CD14-positive monocyte (primary cell): ENCODE measurements around the gene GALP. TPM values are rescaled to one million over a fixed set of nuclear protein-coding genes. Genes with fewer than 3 reads are reported as not detected.
A peak's percentile ranks its signal among the peaks of the same experiment; 100 is the strongest.

Experiments
- DNase-seq, 3 donors: peaks; one replicate each; pipeline ENCODE4 v3.0.0-alpha.2; 2011 to 2022
- H2AFZ ChIP-seq: 2 replicates; pipeline ENCODE4 v1.6.0; 2012; ENCODE audit warnings: mild to moderate bottlenecking, low read depth, low read length, inconsistent platforms; ENCODE audit not compliant: insufficient read depth, poor library complexity, severe bottlenecking
- H3K27ac ChIP-seq, 2 donors: 1 replicate in 1 of 2; 2 replicates in 1 of 2; pipeline ENCODE4 v1.5.1; 2012 to 2013; ENCODE audit warnings: low read length in 2 of 2, control low read depth in 1 of 2, inconsistent platforms in 1 of 2, low read depth in 1 of 2, mild to moderate bottlenecking in 1 of 2
- H3K27me3 ChIP-seq, 2 donors: one replicate each; pipeline versions ENCODE4 v1.6.0 to v1.6.1; 2011 to 2013; ENCODE audit warnings: low read length in 2 of 2; ENCODE audit not compliant: control insufficient read depth in 2 of 2, insufficient read depth in 2 of 2
- H3K36me3 ChIP-seq, 2 donors: replicated peaks in 1 of 2; 1 replicate in 1 of 2; 2 replicates in 1 of 2; pipeline versions ENCODE4 v1.5.1 to v1.6.1; 2012 to 2013; ENCODE audit warnings: low read length in 2 of 2, control low read depth in 1 of 2, inconsistent platforms in 1 of 2, mild to moderate bottlenecking in 1 of 2; ENCODE audit not compliant: insufficient read depth in 2 of 2, control insufficient read depth in 1 of 2
- H3K4me1 ChIP-seq, 2 donors: 1 replicate in 1 of 2; 2 replicates in 1 of 2; pipeline versions ENCODE4 v1.5.1 to v1.6.1; 2012 to 2013; ENCODE audit warnings: low read length in 2 of 2, control low read depth in 1 of 2, inconsistent platforms in 1 of 2, mild to moderate bottlenecking in 1 of 2, moderate library complexity in 1 of 2; ENCODE audit not compliant: insufficient read depth in 2 of 2, control insufficient read depth in 1 of 2
- H3K4me2 ChIP-seq: replicated peaks from 2 replicates; pipeline ENCODE3; 2012; ENCODE audit warnings: low read length, moderate library complexity, mild to moderate bottlenecking; ENCODE audit not compliant: poor library complexity, severe bottlenecking; ENCODE audit errors: extremely low read depth
- H3K4me3 ChIP-seq, 3 experiments: fragments of 200-600 bp in 1 of 3; sonication (generic) in 1 of 3; replicated peaks in 1 of 3; 1 replicate in 2 of 3; 2 replicates in 1 of 3; pipeline ENCODE4 v1.5.1; 2011 to 2013; ENCODE audit warnings: low read length in 3 of 3, mild to moderate bottlenecking in 3 of 3, control low read depth in 2 of 3, low read depth in 2 of 3, inconsistent platforms in 1 of 3, moderate library complexity in 1 of 3
- H3K79me2 ChIP-seq: 2 replicates; pipeline ENCODE4 v1.6.0; 2012; ENCODE audit warnings: mild to moderate bottlenecking, control low read depth, inconsistent platforms, low read length, moderate library complexity; ENCODE audit not compliant: insufficient read depth
- H3K9ac ChIP-seq: 2 replicates; pipeline ENCODE4 v1.6.0; 2017; ENCODE audit warnings: low read length, mild to moderate bottlenecking; ENCODE audit not compliant: insufficient read depth, poor library complexity, severe bottlenecking
- H3K9me3 ChIP-seq, 2 donors: replicated peaks in 1 of 2; 1 replicate in 1 of 2; 2 replicates in 1 of 2; pipeline versions ENCODE4 v1.5.1 to v1.6.1; 2012 to 2013; ENCODE audit warnings: low read length in 2 of 2, control low read depth in 1 of 2; ENCODE audit not compliant: control insufficient read depth in 1 of 2, insufficient read depth in 1 of 2
- H4K20me1 ChIP-seq: 2 replicates; pipeline ENCODE4 v1.6.0; 2012; ENCODE audit warnings: mild to moderate bottlenecking, low read length, control low read depth, moderate library complexity; ENCODE audit not compliant: insufficient read depth
- H3K27ac Mint-ChIP-seq, 7 donors: one replicate each; pipeline ENCODE4 v1.8.0; 2020; ENCODE audit warnings: mild to moderate bottlenecking in 7 of 7, mixed read lengths in 7 of 7, moderate library complexity in 6 of 7, inconsistent platforms in 2 of 7
- H3K27me3 Mint-ChIP-seq, 3 donors: one replicate each; pipeline ENCODE4 v1.8.0; 2021 to 2022; ENCODE audit warnings: low read depth in 3 of 3, mild to moderate bottlenecking in 3 of 3, mixed read lengths in 3 of 3, moderate library complexity in 3 of 3, inconsistent platforms in 1 of 3
- H3K36me3 Mint-ChIP-seq, 2 donors: one replicate each; pipeline ENCODE4 v1.8.0; 2020; ENCODE audit warnings: mixed read lengths in 2 of 2, inconsistent platforms in 1 of 2, mild to moderate bottlenecking in 1 of 2
- H3K4me1 Mint-ChIP-seq: one replicate; pipeline ENCODE4 v1.8.0; 2020; ENCODE audit warnings: mild to moderate bottlenecking, mixed read lengths
- H3K4me3 Mint-ChIP-seq, 2 donors: one replicate each; pipeline ENCODE4 v1.8.0; 2020; ENCODE audit warnings: mild to moderate bottlenecking in 2 of 2, mixed read lengths in 2 of 2, moderate library complexity in 1 of 2
- H3K9me3 Mint-ChIP-seq, 7 donors: one replicate each; pipeline ENCODE4 v1.8.0; 2020 to 2022; ENCODE audit warnings: mixed read lengths in 7 of 7, mild to moderate bottlenecking in 6 of 7, moderate library complexity in 6 of 7, inconsistent platforms in 2 of 7
- CTCF ChIP-seq: fragments of 200-600 bp; IDR thresholded peaks from one replicate; pipeline ENCODE4 v1.8.0; 2022; ENCODE audit warnings: antibody characterized with exemption, mild to moderate bottlenecking
- WGBS: methylation state at CpG from one replicate; pipeline ENCODE4 v1.1.5; 2013; ENCODE audit warnings: missing lambda C conversion rate; ENCODE audit not compliant: insufficient coverage; 5-methylcytosine and 5-hydroxymethylcytosine counted together
- intact Hi-C, 2 donors: fragments of 100-400 bp; cut with micrococcal nuclease; formaldehyde crosslinking; loops; one replicate each; pipeline versions ENCODE4 v1.15.0 to v1.15.1; 2023
- polyA plus RNA-seq, 3 donors: library from polyadenylated mRNA; depleted of rRNA in 1 of 3; unstranded in 2 of 3; stranded (reverse) in 1 of 3; fragments of 300-500 nt in 2 of 3; fragments of >200 nt in 1 of 3; fragmentation: Illumina TruSeq in 2 of 3; gene quantifications; 1 replicate in 2 of 3; 2 replicates in 1 of 3; pipeline ENCODE4 v1.2.3, GENCODE V29; 2012 to 2021

Gene GALP
- polyA plus RNA-seq, 3 donors, result not detected

DNA sequence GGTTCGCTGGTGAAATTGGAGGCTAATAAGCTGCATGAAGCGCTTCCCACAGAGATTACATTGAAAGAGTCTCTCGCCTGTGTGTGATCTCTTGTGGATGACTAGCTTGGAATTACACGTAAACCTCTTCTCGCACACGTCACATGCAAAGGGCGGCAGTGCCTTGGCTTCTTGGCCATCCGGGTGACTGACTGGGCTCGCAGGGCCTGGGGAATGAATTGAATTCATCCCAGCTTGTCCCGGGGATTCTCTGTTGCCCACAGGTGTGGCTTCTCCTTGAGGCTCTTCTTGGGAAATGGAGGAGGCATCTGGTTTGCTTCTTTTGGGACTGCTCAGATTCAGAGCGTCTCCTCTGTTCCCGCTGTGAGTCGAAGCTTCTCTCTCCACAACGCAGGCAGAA is 46.0 kb downstream of the GALP start:
- no peaks in the 10 kb centered on the region for H3K9me3 ChIP-seq
- TF ChIP-seq CTCF, result peak; percentile 7
- no peak overlapping the region for H3K4me2 ChIP-seq
- no peaks in the 10 kb centered on the region for H3K79me2 ChIP-seq
- H3K4me1 ChIP-seq, result peaks cover 3 to 10% of the 10 kb centered on the region in 2 donors
- no peak overlapping the region for H3K9ac ChIP-seq
- Mint-ChIP-seq H3K27me3 (peaks cover 9 to 17% (median 10%) of the 10 kb centered on the region in 3 donors), H3K27ac (no peak overlapping the region), H3K4me1 (peaks cover 8% of the 10 kb centered on the region), H3K4me3 (no peak overlapping the region), H3K36me3 (peaks cover 25 to 34% of the 10 kb centered on the region in 2 donors), H3K9me3 (peaks cover 0 to 3% (median 0%) of the 10 kb centered on the region in 7 donors)
- no peak for DNase-seq
- H2AFZ ChIP-seq, result no peak overlapping the region
- peaks cover 0 to 10% of the 10 kb centered on the region in 2 donors for H3K27me3 ChIP-seq
- H3K4me3 ChIP-seq, result no peak overlapping the region
- no peak overlapping the region for H3K27ac ChIP-seq
- WGBS, result 97% methylated on average over 10 of the region's 14 CpGs
- H3K36me3 ChIP-seq, result peaks cover 6 to 19% of the 10 kb centered on the region in 2 donors
- no peaks in the 10 kb centered on the region for H4K20me1 ChIP-seq
- intact Hi-C loops, result no loop called here

DNA sequence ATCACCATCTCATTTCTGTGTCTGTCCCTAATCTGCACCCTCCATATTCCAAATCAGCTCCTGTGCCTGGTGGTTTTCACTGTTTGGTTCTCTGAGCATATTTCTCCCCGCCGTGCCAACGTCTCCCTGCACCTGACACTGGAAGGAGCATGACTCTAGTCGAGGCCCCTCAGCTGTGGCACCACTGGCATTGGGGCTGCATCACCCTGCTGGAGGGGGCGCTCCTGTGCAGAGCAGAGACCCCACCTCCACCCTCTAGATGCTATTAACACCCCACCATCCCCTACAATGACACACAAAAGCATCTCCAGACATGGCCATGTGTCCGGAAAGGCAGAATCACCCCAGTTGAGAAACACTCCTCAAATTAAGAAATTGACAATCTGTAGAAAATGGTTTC is 47.1 kb downstream of the GALP start:
- Histone ChIP-seq H3K9me3 (no peaks in the 10 kb centered on the region), H4K20me1 (no peaks in the 10 kb centered on the region), H3K4me3 (no peak overlapping the region), H3K4me1 (no peaks in the 10 kb centered on the region), H3K79me2 (no peaks in the 10 kb centered on the region), H3K4me2 (no peak overlapping the region), H3K27ac (no peak overlapping the region), H3K27me3 (peaks cover 0 to 2% of the 10 kb centered on the region in 2 donors), H3K9ac (no peak overlapping the region), H3K36me3 (peaks cover 6 to 19% of the 10 kb centered on the region in 2 donors), H2AFZ (no peak overlapping the region)
- H3K9me3 Mint-ChIP-seq, result peaks cover 0 to 2% (median 0%) of the 10 kb centered on the region in 7 donors
- H3K27me3 Mint-ChIP-seq, result peaks cover 2 to 7% (median 4%) of the 10 kb centered on the region in 3 donors
- H3K4me1 Mint-ChIP-seq, result peaks cover 3% of the 10 kb centered on the region
- H3K27ac Mint-ChIP-seq, result no peak overlapping the region
- 96% methylated on average over 4 of the region's 6 CpGs for WGBS
- intact Hi-C loops, result no loop called here
- peaks cover 25 to 34% of the 10 kb centered on the region in 2 donors for H3K36me3 Mint-ChIP-seq
- no peak overlapping the region for H3K4me3 Mint-ChIP-seq
- no peak for TF ChIP-seq CTCF
- no peak for DNase-seq
